ENCODE measurements around the gene FLNB. TPM values are rescaled to one million over a fixed set of nuclear protein-coding genes. Genes with fewer than 3 reads are reported as not detected.

FLNB gene
- total and polyA plus RNA-seq, 9 of the 15 experiments (the other 6 are each of a cell fraction or from before 2014, with no cell fraction given): 9.4 to 48.1 (median 25.6) TPM

GRCh38 chr3:58161435-58162398, 153.5 kb downstream of the FLNB start (continued):
- no peak for TF ChIP-seq GTF3C2 (IDR thresholded peaks at IDR 0.05; ENCODE audit: borderline replicate concordance, extremely low read depth, insufficient read length)
- TF ChIP-seq SIX5 (IDR thresholded peaks at IDR 0.05; ENCODE audit: borderline replicate concordance in 1 of 2, insufficient read depth in 1 of 2, low read depth in 1 of 2, low read length in 2 of 2): no peak
- TF ChIP-seq UBTF (IDR thresholded peaks at IDR 0.05; ENCODE audit: borderline replicate concordance in 1 of 2, low read depth in 2 of 2, low read length in 2 of 2): 0 out of 4 replicates have a peak, but pooled peaks of 1 of the 2 experiments have one; percentile 18
- 0 out of 4 replicates have a peak, but pooled peaks of 1 of the 2 experiments have one; percentile 28 for TF ChIP-seq MAZ (CRISPR knock-in tag; conservative IDR thresholded peaks at IDR 0.05 in 1 of 2, IDR thresholded peaks at IDR 0.05 in 1 of 2)
- peak; percentile 97 for TF ChIP-seq MYC (IDR thresholded peaks at IDR 0.05; ENCODE audit: low read depth, low read length)
- no peak for TF ChIP-seq MYC (CRISPR knock-in tag; IDR thresholded peaks at IDR 0.05; ENCODE audit: borderline replicate concordance, low read depth)
- TF ChIP-seq PTBP1 (IDR thresholded peaks at IDR 0.05; ENCODE audit: low read depth, low read length): peak; percentile 96
- peak in 1 of 2 experiments; percentile 76; a peak in 3 of 4 replicates for TF ChIP-seq TRIM24 (IDR thresholded peaks at IDR 0.05)
- TF ChIP-seq KAT7 (CRISPR knock-in tag; IDR thresholded peaks at IDR 0.05; ENCODE audit: borderline replicate concordance): 0 out of 2 replicates have a peak, but pooled peaks have one; percentile 31
- peak; percentile 58; the same call in 1 of the 2 replicates for TF ChIP-seq CBX1 (IDR thresholded peaks at IDR 0.05; ENCODE audit: low read depth)
- TF ChIP-seq USF1 (CRISPR knock-in tag; IDR thresholded peaks at IDR 0.05): peak; percentile 40; the same call in 1 of the 2 replicates
- no peak for TF ChIP-seq NR2C1 (IDR thresholded peaks at IDR 0.05)
- peak; percentile 74 for TF ChIP-seq NR2C1 (tag; IDR thresholded peaks at IDR 0.05)
- TF ChIP-seq TEAD2 (tag; IDR thresholded peaks at IDR 0.05): 0 out of 2 replicates have a peak, but pooled peaks have one; percentile 28
- peak; percentile 45; the same call in 1 of the 2 replicates for TF ChIP-seq BHLHE40 (IDR thresholded peaks at IDR 0.05; ENCODE audit: low read length)
- TF ChIP-seq BRD9 (IDR thresholded peaks at IDR 0.05; ENCODE audit: low read depth, partially characterized antibody): peak; percentile 70
- TF ChIP-seq TCF3 (CRISPR knock-in tag; IDR thresholded peaks at IDR 0.05): peak; percentile 31
- peak; percentile 92 for TF ChIP-seq ETV5 (CRISPR knock-in tag; IDR thresholded peaks at IDR 0.05; ENCODE audit: low read depth)
- TF ChIP-seq XRCC5 (IDR thresholded peaks at IDR 0.05; ENCODE audit: low read depth, low read length): peak; percentile 80
- 0 out of 2 replicates have a peak, but pooled peaks have one; percentile 43 for TF ChIP-seq MTA1 (IDR thresholded peaks at IDR 0.05; ENCODE audit: borderline replicate concordance)
- peak; percentile 75 for TF ChIP-seq ARID1B (IDR thresholded peaks at IDR 0.05)

Measured in K562 (cell line).